ENCODE results near the gene CADPS2. TPM values are rescaled to one million over a fixed set of nuclear protein-coding genes. Genes with fewer than 3 reads are reported as not detected.
A peak's percentile ranks its signal among the peaks of the same experiment; 100 is the strongest.

Gene CADPS2
- total and polyA plus RNA-seq, 2 of the 8 experiments (the other 6 are each of a cell fraction or from before 2014, with no cell fraction given), result 8.9 to 22.3 TPM

GRCh38 chr7:122468945-122469344 lies 417.3 kb downstream of the CADPS2 start:
- Histone ChIP-seq H3K79me2 (ENCODE audit: control insufficient read depth in 1 of 2, insufficient read depth in 2 of 2, low read length in 2 of 2) (no peaks in the 10 kb centered on the region), H3K79me1 (ENCODE audit: low read depth, low read length) (no peaks in the 10 kb centered on the region), H3K23me2 (ENCODE audit: low read depth, low read length) (no peaks in the 10 kb centered on the region), H3K4ac (replicated peaks; ENCODE audit: insufficient read length, low read depth, low read length) (no peak overlapping the region), H2BK12ac (ENCODE audit: low read depth, low read length) (no peak overlapping the region; the same call in 1 of the 2 replicates), H3K36me3 (ENCODE audit: control insufficient read depth in 2 of 4, insufficient read depth in 4 of 4, low read length in 3 of 4) (no peaks in the 10 kb centered on the region), H3K23ac (ENCODE audit: insufficient read length) (no peak overlapping the region), H3K9me3 (ENCODE audit: insufficient read depth in 2 of 2, low read depth in 1 of 2, low read length in 1 of 2) (no peaks in the 10 kb centered on the region), H3K9ac (replicated peaks in 1 of 4; ENCODE audit: extremely low read depth in 1 of 4, low read depth in 3 of 4, low read length in 3 of 4) (no peak overlapping the region; a peak in 2 of 7 replicates), H2BK15ac (ENCODE audit: low read length) (no peak overlapping the region), H3K27me3 (replicated peaks in 1 of 4; ENCODE audit: control insufficient read depth in 3 of 4, extremely low read depth in 1 of 4, insufficient read depth in 3 of 4, low read length in 3 of 4) (no peaks in the 10 kb centered on the region), H2AFZ (ENCODE audit: low read length) (no peak overlapping the region), H4K91ac (replicated peaks; ENCODE audit: insufficient read length, low read length) (peak overlapping the region; percentile 9), H3K14ac (ENCODE audit: insufficient read length) (no peak overlapping the region), H2BK5ac (ENCODE audit: low read depth, low read length) (no peak overlapping the region), H4K5ac (ENCODE audit: insufficient read length, low read depth, low read length) (no peak overlapping the region), H3K4me1 (replicated peaks in 1 of 4; ENCODE audit: control insufficient read depth in 3 of 4, insufficient read depth in 4 of 4, low read length in 3 of 4) (peaks cover 2 to 27% (median 8%) of the 10 kb centered on the region in 4 experiments; a peak in 6 of 7 replicates), H3K18ac (ENCODE audit: extremely low read depth, low read length) (no peak overlapping the region), H2AK5ac (ENCODE audit: low read depth, low read length) (no peak overlapping the region), H4K8ac (ENCODE audit: extremely low read depth, insufficient read depth, low read length) (no peak overlapping the region), H3K4me3 (ENCODE audit: extremely low read depth in 1 of 4, insufficient read depth in 2 of 4, low read depth in 3 of 4, low read length in 4 of 4) (no peak overlapping the region), H3K56ac (replicated peaks; ENCODE audit: insufficient read length, low read depth, low read length) (no peak overlapping the region), H2BK20ac (ENCODE audit: low read length) (no peak overlapping the region), H3K4me2 (ENCODE audit: insufficient read depth in 1 of 2, low read depth in 2 of 2, low read length in 2 of 2) (no peak overlapping the region), H3K27ac (ENCODE audit: low read depth, low read length) (peak overlapping the region; percentile 73), H2BK120ac (replicated peaks; ENCODE audit: low read depth, low read length) (no peak overlapping the region), H4K20me1 (replicated peaks in 1 of 2; ENCODE audit: control insufficient read depth in 1 of 2, insufficient read depth in 2 of 2, low read length in 2 of 2) (no peaks in the 10 kb centered on the region)
- ChIA-PET POLR2A (ENCODE audit: partially characterized antibody) (interaction anchor here (1.2 kb wide), 1 partner anchor 11 kb away, joined by 4 read pairs; no protein-coding TSS in a partner anchor), CTCF (ENCODE audit: partially characterized antibody) (interaction anchor here (0.7 to 1.6 kb wide), 4 partner anchors 20 to 159 kb away, joined by 3 to 5 read pairs (median 4); no protein-coding TSS in a partner anchor)
- DNase-seq (ENCODE audit: low read depth in 1 of 2, low spot score in 2 of 2) (no peak), FAIRE-seq (peak; percentile 68)
- WGBS, 2 experiments (ENCODE audit: extremely low coverage in 1 of 2, insufficient coverage in 1 of 2, insufficient read length in 1 of 2, insufficient replicate concordance in 2 of 2, low coverage in 1 of 2, low lambda C conversion rate in 2 of 2, missing lambda C conversion rate in 1 of 2), result 43% methylated on average over 2 of the region's 2 CpGs; no CpG with 5 or more reads in 1 of the 2 experiments
- TF ChIP-seq SP1 (IDR thresholded peaks at IDR 0.05; ENCODE audit: low read depth, low read length) (0 out of 2 replicates have a peak, but pooled peaks have one; percentile 17), TCF12 (IDR thresholded peaks at IDR 0.05; ENCODE audit: low read depth, low read length) (no peak), JUND (IDR thresholded peaks at IDR 0.05; ENCODE audit: low read length) (no peak), MAX (IDR thresholded peaks at IDR 0.05) (no peak), NANOG (IDR thresholded peaks at IDR 0.05; ENCODE audit: insufficient read depth, low read depth, low read length, poor library complexity, severe bottlenecking) (no peak), CREB1 (IDR thresholded peaks at IDR 0.05) (no peak), BCL11A (IDR thresholded peaks at IDR 0.05; ENCODE audit: low read depth in 2 of 2, low read length in 2 of 2) (no peak)

All from H1 (cell line).